HG03280 (cell line): ENCODE results near the gene OMP.
"Not testable (repeated sequence)": the region's sequence is repeated elsewhere in the genome, so short reads cannot be mapped to it uniquely, and the experiment has no call there.

Source experiments
- ATAC-seq: cut with Tn5 transposase; IDR thresholded peaks from one replicate; pipeline ENCODE4 v1.9.1; 2021; ENCODE audit warnings: mild to moderate bottlenecking, moderate library complexity; ENCODE audit not compliant: unreplicated experiment

OMP gene

GRCh38 chr11:77102246-77103210 is at the start of gene OMP:
Gene OMP (plus strand): TSS chr11:77102840. CDS start chr11:77102840, 0 bp downstream.
- ATAC-seq = no peak

- no peak for ATAC-seq
Measured at GRCh38 chr11:77053217-77054015, 49.2 kb upstream of the OMP start.

- ATAC-seq = no peak
Measured at GRCh38 chr11:77054084-77054483, 48.6 kb upstream of the OMP start.

- ATAC-seq = no peak
Measured at GRCh38 chr11:77055101-77055561, 47.5 kb upstream of the OMP start.

GRCh38 chr11:77055913-77056312 is 46.7 kb upstream of the OMP start:
- ATAC-seq = no peak

- ATAC-seq = no peak
Measured at GRCh38 chr11:77056814-77057402, 45.7 kb upstream of the OMP start.

- ATAC-seq = no peak
Measured at GRCh38 chr11:77057938-77058474, 44.6 kb upstream of the OMP start.

GRCh38 chr11:77058900-77059299 is 43.7 kb upstream of the OMP start:
- no peak for ATAC-seq

- no peak for ATAC-seq
Measured at GRCh38 chr11:77059806-77060205, 42.8 kb upstream of the OMP start.

GRCh38 chr11:77060234-77060633 is 42.4 kb upstream of the OMP start:
- no peak for ATAC-seq

- ATAC-seq = not testable (repeated sequence)
Measured at GRCh38 chr11:77061258-77061657, 41.4 kb upstream of the OMP start.

GRCh38 chr11:77062924-77063323 is 39.7 kb upstream of the OMP start:
- no peak for ATAC-seq

- no peak for ATAC-seq
Measured at GRCh38 chr11:77063407-77063806, 39.2 kb upstream of the OMP start.

GRCh38 chr11:77063861-77064260 is 38.8 kb upstream of the OMP start:
- ATAC-seq = no peak

- ATAC-seq = no peak
Measured at GRCh38 chr11:77064648-77065217, 37.9 kb upstream of the OMP start.

- ATAC-seq = no peak
Measured at GRCh38 chr11:77065878-77066228, 36.8 kb upstream of the OMP start.

GRCh38 chr11:77066229-77067042 is 36.2 kb upstream of the OMP start, which contains the start of gene CAPN5:
Gene CAPN5 (plus strand): TSS chr11:77066971. CDS start chr11:77084887, 17,916 bp downstream.
- ATAC-seq = peak; percentile 86

GRCh38 chr11:77067861-77068443 is 34.7 kb upstream of the OMP start:
- no peak for ATAC-seq
